Endothelial cell of umbilical vein (primary cell): Measurements from ENCODE around the gene SLC44A2. TPM values are rescaled to one million over a fixed set of nuclear protein-coding genes. Genes with fewer than 3 reads are reported as not detected.

Experiments used
- BruUV-seq: library from RNA; stranded (reverse); fragments of 400-500 nt; replicated peaks from 2 replicates; lab custom pipeline; 2021; lab: Mats Ljungman, UMichigan
- CTCF ChIA-PET: fragments of 300-600, 350-600 bp; sonication (Branson Sonifier 250); formaldehyde crosslinking; loops from one replicate; lab custom pipeline; 2021; ENCODE audit warnings: antibody characterized with exemption, inconsistent platforms; lab: Charles Lee
- POLR2A ChIA-PET: fragments of 300-600, 350-600 bp; sonication (Branson Sonifier 250); formaldehyde crosslinking; loops from one replicate; lab custom pipeline; 2021; ENCODE audit warnings: antibody characterized with exemption, inconsistent platforms; lab: Charles Lee
- DNase-seq: peaks from one replicate; pipeline ENCODE4 v3.0.0-alpha.2; 2011; ENCODE audit warnings: low read depth, low spot score
- FAIRE-seq: peaks from 2 replicates; lab custom pipeline; 2011; peaks lifted over from hg19 to GRCh38; lab: Jason Lieb, UNC
- H2AFZ ChIP-seq: 2 replicates; pipeline ENCODE4 v1.6.0; 2012; ENCODE audit warnings: low read depth, low read length, control low read depth, inconsistent platforms
- H3K27ac ChIP-seq: 2 replicates; pipeline ENCODE4 v1.5.1; 2011; ENCODE audit warnings: low read depth, mild to moderate bottlenecking, control low read depth, low read length, moderate library complexity; ENCODE audit not compliant: insufficient read depth
- H3K27me3 ChIP-seq, 2 experiments: 2 replicates each; pipeline versions ENCODE4 v1.6.0 to v1.6.1; 2011; ENCODE audit warnings: low read length in 2 of 2, mixed read lengths in 1 of 2; ENCODE audit not compliant: control insufficient read depth in 2 of 2, insufficient read depth in 2 of 2
- H3K36me3 ChIP-seq, 2 experiments: 2 replicates in 1 of 2; 3 replicates in 1 of 2; pipeline ENCODE4 v1.5.1; 2011; ENCODE audit warnings: low read length in 2 of 2, mild to moderate bottlenecking in 1 of 2, moderate library complexity in 1 of 2; ENCODE audit not compliant: control insufficient read depth in 2 of 2, insufficient read depth in 2 of 2; ENCODE audit errors: extremely low read depth in 1 of 2
- H3K4me1 ChIP-seq: 3 replicates; pipeline ENCODE4 v1.5.1; 2011; ENCODE audit warnings: mild to moderate bottlenecking, low read length; ENCODE audit not compliant: control insufficient read depth, insufficient read depth; ENCODE audit errors: extremely low read depth
- H3K4me2 ChIP-seq: 2 replicates; pipeline ENCODE4 v1.6.1; 2011; ENCODE audit warnings: low read length, control low read depth, mixed read lengths; ENCODE audit not compliant: insufficient read depth
- H3K4me3 ChIP-seq, 3 experiments: fragments of 200-600 bp in 1 of 3; sonication (generic), shearing (Covaris generic) in 1 of 3; replicated peaks in 1 of 3; 2 replicates each; pipeline ENCODE4 v1.5.1; 2011 to 2016; ENCODE audit warnings: control low read depth in 3 of 3, low read length in 3 of 3, mild to moderate bottlenecking in 2 of 3, inconsistent platforms in 1 of 3, low read depth in 1 of 3, moderate library complexity in 1 of 3; ENCODE audit not compliant: insufficient read depth in 1 of 3
- H3K79me2 ChIP-seq: 2 replicates; pipeline ENCODE4 v1.6.0; 2012; ENCODE audit warnings: low read length, inconsistent platforms; ENCODE audit not compliant: control insufficient read depth, insufficient read depth
- H3K9ac ChIP-seq: replicated peaks from 2 replicates; pipeline ENCODE3; 2011; ENCODE audit warnings: low read length, control low read depth; ENCODE audit not compliant: insufficient read depth; ENCODE audit errors: extremely low read depth
- H3K9me1 ChIP-seq: replicated peaks from 3 replicates; pipeline ENCODE4 v1.6.0; 2011; ENCODE audit warnings: mild to moderate bottlenecking, low read length; ENCODE audit not compliant: control insufficient read depth, insufficient read depth; ENCODE audit errors: extremely low read depth
- H3K9me3 ChIP-seq: replicated peaks from 2 replicates; pipeline ENCODE4 v1.5.1; 2012; ENCODE audit warnings: low read length, inconsistent platforms; ENCODE audit not compliant: control insufficient read depth, insufficient read depth
- H4K20me1 ChIP-seq: replicated peaks from 2 replicates; pipeline ENCODE3; 2011; ENCODE audit warnings: mild to moderate bottlenecking, low read length; ENCODE audit not compliant: control insufficient read depth, insufficient read depth; ENCODE audit errors: extremely low read depth
- GATA2 ChIP-seq: IDR thresholded peaks from 2 replicates; pipeline ENCODE4 v1.7.0; 2011; ENCODE audit warnings: low read depth, mild to moderate bottlenecking, moderate library complexity, mixed read lengths, low read length; ENCODE audit not compliant: insufficient read length, insufficient read depth
- JUN ChIP-seq: IDR thresholded peaks from 2 replicates; pipeline ENCODE4 v1.6.1; 2011; ENCODE audit warnings: borderline replicate concordance, low read depth; ENCODE audit not compliant: insufficient read length, insufficient read depth
- dilution Hi-C: fragments of 300-500 bp; cut with MboI; formaldehyde crosslinking; loops from one replicate; pipeline ENCODE4 v1.15.0; 2019; ENCODE audit warnings: low sequenced_read_pairs; ENCODE audit not compliant: extremely low pct_ligation_motif_present
- intact Hi-C: fragments of 100-400 bp; cut with micrococcal nuclease; formaldehyde crosslinking; loops from one replicate; pipeline ENCODE4 v1.10.0; 2022
- polyA plus RNA-seq, 4 experiments: library from polyadenylated mRNA; depleted of rRNA in 3 of 4; stranded (reverse) in 3 of 4; unstranded in 1 of 4; fragments of >200 nt; gene quantifications; 2 replicates each; pipeline versions ENCODE4 v1.2.1 to v1.2.3, GENCODE V29; 2011 to 2012; ENCODE audit warnings: missing spikeins in 1 of 4
- total RNA-seq: library from RNA; stranded (reverse); gene quantifications from 2 replicates; pipeline ENCODE4 v1.2.3, GENCODE V29; 2021

Gene SLC44A2
- total and polyA plus RNA-seq, 2 donors (not counting 3 experiments of a cell fraction or from before 2014, with no cell fraction given) = 97.7 to 130 TPM

DNA sequence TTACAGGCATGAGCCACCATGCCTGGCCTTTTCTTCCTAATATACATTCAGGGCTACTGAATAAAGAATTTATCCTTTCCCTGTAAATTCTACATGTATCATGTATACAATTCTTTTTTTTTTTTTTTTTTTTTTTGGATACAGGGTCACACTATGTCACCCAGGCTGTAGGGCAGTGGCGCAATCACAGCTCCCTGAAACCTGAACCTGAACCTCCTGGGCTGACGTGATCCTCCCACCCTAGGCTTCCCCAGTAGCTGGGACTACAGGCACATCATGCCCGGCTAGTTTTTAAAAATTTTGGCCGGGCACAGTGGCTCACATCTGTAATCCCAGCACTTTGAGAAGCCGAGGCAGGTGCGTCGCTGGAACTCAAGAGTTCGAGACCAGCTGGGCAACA is 6.5 kb upstream of the SLC44A2 start:
- no peak overlapping the region for H3K27ac ChIP-seq
- no peaks in the 10 kb centered on the region for H3K79me2 ChIP-seq
- intact Hi-C loops = no loop called here
- dilution Hi-C loops = no loop called here
- ChIA-PET CTCF (interaction anchor here (0.7 to 3.3 kb wide), 4 partner anchors 26 to 46 kb away, joined by 3 to 15 read pairs (median 6); no protein-coding TSS in a partner anchor), POLR2A (no interaction called here)
- no peaks in the 10 kb centered on the region for H3K9me1 ChIP-seq
- FAIRE-seq (no peak), DNase-seq (no peak)
- no peak overlapping the region for H3K4me3 ChIP-seq
- H3K9ac ChIP-seq = no peak overlapping the region
- H3K36me3 ChIP-seq = no peaks in the 10 kb centered on the region
- no peaks in the 10 kb centered on the region for H3K27me3 ChIP-seq
- no peak for TF ChIP-seq JUN
- no peaks in the 10 kb centered on the region for H4K20me1 ChIP-seq
- no peaks in the 10 kb centered on the region for H3K4me1 ChIP-seq
- H2AFZ ChIP-seq = no peak overlapping the region
- H3K9me3 ChIP-seq = no peaks in the 10 kb centered on the region
- no TSS peak for BruUV-seq
- H3K4me2 ChIP-seq = no peak overlapping the region

DNA sequence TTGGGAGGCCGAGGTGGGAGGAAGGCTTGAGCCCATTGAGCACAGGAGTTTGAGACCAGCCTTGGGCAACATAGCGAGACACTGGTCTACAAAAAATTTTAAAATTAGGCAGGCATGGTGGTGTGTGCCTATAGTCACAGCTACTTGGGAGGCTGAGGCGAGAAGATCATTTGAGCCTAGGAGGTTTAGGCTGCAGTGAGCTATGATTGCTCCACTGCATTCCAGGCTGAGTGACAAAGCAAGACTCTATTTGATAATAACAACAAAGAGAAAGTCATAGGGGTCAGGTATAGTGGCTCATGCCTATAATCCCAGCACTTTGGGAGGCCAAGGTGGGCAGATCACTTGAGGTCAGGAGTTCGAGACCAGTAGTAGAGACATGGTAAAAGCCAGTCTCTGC is 4.6 kb upstream of the SLC44A2 start:
- Histone ChIP-seq H3K4me3 (no peak overlapping the region), H3K9me1 (no peaks in the 10 kb centered on the region), H2AFZ (no peak overlapping the region), H3K27me3 (no peaks in the 10 kb centered on the region), H3K4me1 (peaks cover 9% of the 10 kb centered on the region), H3K27ac (no peak overlapping the region), H3K9ac (no peak overlapping the region), H4K20me1 (no peaks in the 10 kb centered on the region), H3K4me2 (no peak overlapping the region), H3K36me3 (no peaks in the 10 kb centered on the region), H3K79me2 (no peaks in the 10 kb centered on the region), H3K9me3 (no peaks in the 10 kb centered on the region)
- DNase-seq (no peak), FAIRE-seq (no peak)
- TF ChIP-seq GATA2 = no peak
- CTCF ChIA-PET = interaction anchor here (1.4 to 3.6 kb wide), 2 partner anchors 23 to 40 kb away, joined by 9 to 16 read pairs; no protein-coding TSS in a partner anchor
- dilution Hi-C loops = no loop called here
- POLR2A ChIA-PET = no interaction called here
- no TSS peak for BruUV-seq
- intact Hi-C loops = no loop called here
